OCI-LY1 (cell line): ENCODE data around the gene TBX10.

Source experiments
- EZH2 ChIP-seq: fragments of 200-600 bp; sonication (generic), shearing (Covaris generic); IDR thresholded peaks from 2 replicates; pipeline ENCODE4 v1.8.0; 2017; ENCODE audit warnings: borderline replicate concordance, mixed run types, mild to moderate bottlenecking, antibody characterized with exemption, low read length, moderate library complexity, mixed read lengths
- TF ChIP-seq, protein P1 (sequence below): fragments of 200-600 bp; sonication (generic), shearing (Covaris generic); IDR thresholded peaks from 2 replicates; pipeline ENCODE4 v1.5.1; 2017; ENCODE audit warnings: mild to moderate bottlenecking, antibody characterized with exemption, low read length, moderate library complexity, mixed read lengths

- TF ChIP-seq, protein P1, sequence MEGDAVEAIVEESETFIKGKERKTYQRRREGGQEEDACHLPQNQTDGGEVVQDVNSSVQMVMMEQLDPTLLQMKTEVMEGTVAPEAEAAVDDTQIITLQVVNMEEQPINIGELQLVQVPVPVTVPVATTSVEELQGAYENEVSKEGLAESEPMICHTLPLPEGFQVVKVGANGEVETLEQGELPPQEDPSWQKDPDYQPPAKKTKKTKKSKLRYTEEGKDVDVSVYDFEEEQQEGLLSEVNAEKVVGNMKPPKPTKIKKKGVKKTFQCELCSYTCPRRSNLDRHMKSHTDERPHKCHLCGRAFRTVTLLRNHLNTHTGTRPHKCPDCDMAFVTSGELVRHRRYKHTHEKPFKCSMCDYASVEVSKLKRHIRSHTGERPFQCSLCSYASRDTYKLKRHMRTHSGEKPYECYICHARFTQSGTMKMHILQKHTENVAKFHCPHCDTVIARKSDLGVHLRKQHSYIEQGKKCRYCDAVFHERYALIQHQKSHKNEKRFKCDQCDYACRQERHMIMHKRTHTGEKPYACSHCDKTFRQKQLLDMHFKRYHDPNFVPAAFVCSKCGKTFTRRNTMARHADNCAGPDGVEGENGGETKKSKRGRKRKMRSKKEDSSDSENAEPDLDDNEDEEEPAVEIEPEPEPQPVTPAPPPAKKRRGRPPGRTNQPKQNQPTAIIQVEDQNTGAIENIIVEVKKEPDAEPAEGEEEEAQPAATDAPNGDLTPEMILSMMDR: no peak
- TF ChIP-seq EZH2: no peak
Observed at GRCh38 chr11:67599149-67599548, 40.4 kb downstream of the TBX10 start.
